HepG2 (cell line): Measurements from ENCODE around the gene ADAM10. TPM values are rescaled to one million over a fixed set of nuclear protein-coding genes. Genes with fewer than 3 reads are reported as not detected.
A peak's percentile ranks its signal among the peaks of the same experiment; 100 is the strongest.

Source experiments
- ATAC-seq: fragments of 200-7000 bp; cut with Tn5 transposase; 3 replicates; pipeline ENCODE4 v1.9.1; 2020; ENCODE audit warnings: mild to moderate bottlenecking, moderate library complexity
- BruUV-seq: library from RNA; stranded (reverse); fragments of 400-500 nt; replicated peaks from 2 replicates; lab custom pipeline; 2021; lab: Mats Ljungman, UMichigan
- CTCF ChIA-PET: fragments of 300-600 bp; formaldehyde crosslinking; extraction: SDS; loops from one replicate; lab custom pipeline; 2021; ENCODE audit warnings: low total read pairs, inconsistent platforms, low intra/inter-chr PET ratio; lab: Yijun Ruan, JAX
- POLR2A ChIA-PET: fragments of 350-600 bp; sonication (Branson Sonifier 250); formaldehyde crosslinking; loops from one replicate; lab custom pipeline; 2020; ENCODE audit warnings: antibody characterized with exemption, inconsistent platforms; lab: Yijun Ruan, JAX
- DNase-seq: peaks from one replicate; pipeline ENCODE4 v3.0.0-alpha.2; 2015; ENCODE audit warnings: low spot score
- FAIRE-seq: peaks from 3 replicates; lab custom pipeline; 2011; peaks lifted over from hg19 to GRCh38; lab: Jason Lieb, UNC
- H2AFZ ChIP-seq: one replicate; pipeline ENCODE4 v1.6.1; 2011; ENCODE audit warnings: low read length, inconsistent platforms
- H3K27ac ChIP-seq: fragments of 300-600 bp; 3 replicates; pipeline ENCODE4 v1.8.0; 2011; ENCODE audit warnings: mixed run types, mild to moderate bottlenecking, mixed read lengths, low read length, inconsistent platforms; ENCODE audit not compliant: insufficient read depth; ENCODE audit errors: extremely low read length
- H3K27me3 ChIP-seq, 2 experiments: fragments of 200-600 bp in 1 of 2; 2 replicates in 1 of 2; 3 replicates in 1 of 2; pipeline versions ENCODE4 v1.6.0 to v1.8.0; 2011; ENCODE audit warnings: low read length in 2 of 2, mild to moderate bottlenecking in 2 of 2, moderate library complexity in 2 of 2, inconsistent platforms in 1 of 2; ENCODE audit not compliant: insufficient read depth in 2 of 2, control insufficient read depth in 1 of 2
- H3K36me3 ChIP-seq, 2 experiments: fragments of 200-600 bp in 1 of 2; replicated peaks in 1 of 2; 2 replicates in 1 of 2; 3 replicates in 1 of 2; pipeline versions ENCODE4 v1.5.1 to v1.8.0; 2011; ENCODE audit warnings: low read length in 2 of 2, inconsistent platforms in 1 of 2; ENCODE audit not compliant: insufficient read depth in 2 of 2, control insufficient read depth in 1 of 2
- H3K4me1 ChIP-seq: 2 replicates; pipeline ENCODE4 v1.5.1; 2012; ENCODE audit warnings: low read length, inconsistent platforms; ENCODE audit not compliant: insufficient read depth
- H3K4me2 ChIP-seq: 2 replicates; pipeline ENCODE4 v1.6.0; 2011; ENCODE audit warnings: low read depth, low read length, inconsistent platforms
- H3K4me3 ChIP-seq, 3 experiments: fragments of 200-600 bp in 1 of 3; sonication (generic), shearing (Covaris generic) in 1 of 3; replicated peaks in 1 of 3; 2 replicates each; pipeline ENCODE4 v1.5.1; 2011 to 2016; ENCODE audit warnings: low read length in 3 of 3, inconsistent platforms in 2 of 3, low read depth in 2 of 3, mild to moderate bottlenecking in 2 of 3, control low read depth in 1 of 3, mixed read lengths in 1 of 3; ENCODE audit not compliant: insufficient read depth in 1 of 3
- H3K79me2 ChIP-seq: one replicate; pipeline ENCODE4 v1.6.1; 2011; ENCODE audit warnings: low read length, inconsistent platforms; ENCODE audit not compliant: insufficient read depth
- H3K9ac ChIP-seq: 2 replicates; pipeline ENCODE4 v1.6.0; 2011; ENCODE audit warnings: mild to moderate bottlenecking, low read depth, low read length, inconsistent platforms; ENCODE audit not compliant: insufficient read depth
- H3K9me3 ChIP-seq: 2 replicates; pipeline ENCODE4 v1.5.1; 2012; ENCODE audit warnings: mild to moderate bottlenecking, low read length
- H4K20me1 ChIP-seq: 2 replicates; pipeline ENCODE4 v1.6.0; 2011; ENCODE audit warnings: inconsistent platforms, mild to moderate bottlenecking, low read length, moderate library complexity; ENCODE audit not compliant: insufficient read depth
- ARNTL ChIP-seq: sonication (generic); formaldehyde crosslinking; IDR thresholded peaks from 2 replicates; pipeline ENCODE4 v1.4.0; 2020; ENCODE audit warnings: mild to moderate bottlenecking, missing genetic modification reagents
- ATF7 ChIP-seq, 2 experiments: fragments of 450-650 bp in 1 of 2; sonication (generic) in 1 of 2; formaldehyde crosslinking in 1 of 2; IDR thresholded peaks; 2 replicates each; pipeline versions ENCODE4 v1.4.0 to v1.6.1; 2016 to 2020; ENCODE audit warnings: antibody characterized with exemption in 1 of 2, mild to moderate bottlenecking in 1 of 2, missing genetic modification reagents in 1 of 2
- BRF2 ChIP-seq: sonication (generic); formaldehyde crosslinking; IDR thresholded peaks from 2 replicates; pipeline ENCODE4 v1.8.1; 2022; ENCODE audit warnings: mild to moderate bottlenecking, missing genetic modification reagents
- CBFB ChIP-seq: sonication (generic); formaldehyde crosslinking; IDR thresholded peaks from 2 replicates; pipeline ENCODE4 v1.4.0; 2020; ENCODE audit warnings: missing genetic modification reagents
- CBX5 ChIP-seq: sonication (generic); formaldehyde crosslinking; IDR thresholded peaks from 2 replicates; pipeline ENCODE4 v1.4.0; 2020; ENCODE audit warnings: missing genetic modification reagents, borderline replicate concordance
- CREB1 ChIP-seq, 2 experiments: fragments of 450-650 bp in 1 of 2; IDR thresholded peaks; 2 replicates each; pipeline ENCODE4 v1.6.1; 2016 to 2017; ENCODE audit warnings: control low read depth in 1 of 2, mild to moderate bottlenecking in 1 of 2, missing compliant biosample characterization in 1 of 2, missing genetic modification characterization in 1 of 2
- GATA4 ChIP-seq: sonication (generic); IDR thresholded peaks from 2 replicates; pipeline ENCODE4 v1.6.1; 2016; ENCODE audit warnings: antibody characterized with exemption, low read depth, borderline replicate concordance
- GTF2F1 ChIP-seq: fragments of 150-350 bp; IDR thresholded peaks from 2 replicates; pipeline ENCODE4 v1.6.1; 2014; ENCODE audit warnings: low read length
- KAT7 ChIP-seq: IDR thresholded peaks from 2 replicates; pipeline ENCODE4 v1.6.1; 2018; ENCODE audit warnings: borderline replicate concordance, missing compliant biosample characterization
- KAT8 ChIP-seq: IDR thresholded peaks from 2 replicates; pipeline ENCODE4 v1.6.1; 2016; ENCODE audit warnings: missing genetic modification reagents, missing compliant biosample characterization
- PCBP2 ChIP-seq: fragments of 200-400 bp; formaldehyde crosslinking; optimal IDR thresholded peaks from 2 replicates; pipeline ENCODE3; 2018; ENCODE audit warnings: low read length, low read depth; ENCODE audit not compliant: poor library complexity, severe bottlenecking
- PHF8 ChIP-seq: sonication (generic); formaldehyde crosslinking; IDR thresholded peaks from 2 replicates; pipeline ENCODE4 v1.5.0; 2020; ENCODE audit warnings: missing genetic modification reagents
- RXRB ChIP-seq: IDR thresholded peaks from 2 replicates; pipeline ENCODE4 v1.6.1; 2016; ENCODE audit warnings: borderline replicate concordance, missing genetic modification reagents, missing compliant biosample characterization
- SOX13 ChIP-seq, 3 experiments: fragments of 450-650 bp in 1 of 3; sonication (generic) in 1 of 3; formaldehyde crosslinking in 1 of 3; IDR thresholded peaks in 2 of 3; conservative IDR thresholded peaks in 1 of 3; 2 replicates each; pipeline versions ENCODE4 v1.5.0 to v1.6.1; 2016 to 2020; ENCODE audit warnings: antibody characterized with exemption in 1 of 3, mild to moderate bottlenecking in 1 of 3, missing compliant biosample characterization in 1 of 3, missing genetic modification reagents in 1 of 3, moderate library complexity in 1 of 3
- TBP ChIP-seq: sonication (generic); formaldehyde crosslinking; IDR thresholded peaks from 2 replicates; pipeline ENCODE4 v1.5.0; 2020; ENCODE audit warnings: missing genetic modification reagents
- TP53 ChIP-seq: sonication (generic); formaldehyde crosslinking; conservative IDR thresholded peaks from 2 replicates; pipeline ENCODE4 v1.4.0; 2020; ENCODE audit warnings: missing genetic modification reagents
- ZBTB42 ChIP-seq: sonication (generic); formaldehyde crosslinking; IDR thresholded peaks from 2 replicates; pipeline ENCODE4 v1.5.0; 2020; ENCODE audit warnings: mild to moderate bottlenecking, missing genetic modification reagents
- ZNF543 ChIP-seq: sonication (generic); formaldehyde crosslinking; IDR thresholded peaks from 2 replicates; pipeline ENCODE4 v1.4.0; 2020; ENCODE audit warnings: mild to moderate bottlenecking, missing genetic modification reagents
- WGBS: methylation state at CpG from one replicate; pipeline ENCODE4 v1.1.6; 2017; ENCODE audit warnings: low lambda C conversion rate; 5-methylcytosine and 5-hydroxymethylcytosine counted together
- in situ Hi-C: cut with HindIII; loops from 2 replicates; pipeline ENCODE4 v1.10.0; 2017; ENCODE audit warnings: low pct_unique_long_range_greater_than_20kb; ENCODE audit not compliant: extremely low pct_ligation_motif_present
- intact Hi-C: fragments of 100-400 bp; cut with micrococcal nuclease; formaldehyde crosslinking; loops from one replicate; pipeline ENCODE4 v1.10.0; 2022; ENCODE audit not compliant: unreplicated experiment
- polyA plus RNA-seq, 8 experiments: library from polyadenylated mRNA; depleted of rRNA in 3 of 8; stranded (reverse) in 7 of 8; unstranded in 1 of 8; fragments of >200 nt; fragmentation: Illumina TruSeq in 4 of 8; extraction: Trizol in 4 of 8; gene quantifications; 2 replicates each; pipeline versions ENCODE4 v1.2.1 to v1.2.3, GENCODE V29; 2011 to 2016; ENCODE audit warnings: low read depth in 4 of 8, missing spikeins in 1 of 8, mixed read lengths in 1 of 8; ENCODE audit not compliant: insufficient read depth in 1 of 8
- total RNA-seq, 5 experiments: library from RNA; depleted of rRNA; stranded (reverse); fragments of >200 nt; fragmentation: Illumina TruSeq; extraction: Trizol; gene quantifications; 2 replicates each; pipeline ENCODE4 v1.2.3, GENCODE V29; 2016; ENCODE audit warnings: low read depth in 1 of 5

Gene ADAM10
- total and polyA plus RNA-seq, 2 of the 13 experiments (the other 11 are each of a cell fraction or from before 2014, with no cell fraction given) = 92.7 to 125 TPM

- ATAC-seq = no peak
- Histone ChIP-seq H3K4me3 (no peak overlapping the region), H3K9ac (no peak overlapping the region), H3K9me3 (no peaks in the 10 kb centered on the region), H3K4me2 (no peak overlapping the region), H3K27ac (no peak overlapping the region), H3K36me3 (peaks cover 4 to 20% of the 10 kb centered on the region in 2 experiments; a peak in 4 of 5 replicates), H2AFZ (no peak overlapping the region), H3K4me1 (no peaks in the 10 kb centered on the region), H3K79me2 (no peaks in the 10 kb centered on the region), H4K20me1 (no peaks in the 10 kb centered on the region), H3K27me3 (no peaks in the 10 kb centered on the region)
- WGBS = 97% methylated on average over 2 of the region's 2 CpGs
- intact Hi-C loops (no loop called here), in situ Hi-C loops (no loop called here)
- CTCF ChIA-PET = no interaction called here
- no peak for DNase-seq
- BruUV-seq = no TSS peak
- POLR2A ChIA-PET = no interaction called here
- FAIRE-seq = no peak
- no peak for TF ChIP-seq PHF8 (CRISPR knock-in tag)
- TF ChIP-seq RXRB (CRISPR knock-in tag) = no peak
- TF ChIP-seq KAT7 = no peak
- TF ChIP-seq ATF7 (IDR thresholded peaks at IDR 0.05) = peak; percentile 97
- no peak for TF ChIP-seq ATF7 (CRISPR knock-in tag; IDR thresholded peaks at IDR 0.05)
- no peak for TF ChIP-seq TP53 (CRISPR knock-in tag)
- TF ChIP-seq CBX5 (CRISPR knock-in tag) = no peak
- no peak for TF ChIP-seq ARNTL (CRISPR knock-in tag)
- peak; percentile 89 for TF ChIP-seq CREB1 (IDR thresholded peaks at IDR 0.05)
- TF ChIP-seq CREB1 (CRISPR knock-in tag; IDR thresholded peaks at IDR 0.05) = no peak
These were observed 83.8 kb downstream of the ADAM10 start for GRCh38 chr15:58665672-58666071.

- no peak overlapping the region for H3K27ac ChIP-seq
- H3K4me3 ChIP-seq = no peak overlapping the region
- H3K4me2 ChIP-seq = no peak overlapping the region
- H3K36me3 ChIP-seq = peaks cover under 1 to 22% of the 10 kb centered on the region in 2 experiments
- H3K4me1 ChIP-seq = no peaks in the 10 kb centered on the region
- intact Hi-C loops = no loop called here
- BruUV-seq = no TSS peak
- no peaks in the 10 kb centered on the region for H4K20me1 ChIP-seq
- no peak for DNase-seq
- H3K27me3 ChIP-seq = no peaks in the 10 kb centered on the region
- ATAC-seq = no peak
- H3K9ac ChIP-seq = no peak overlapping the region
- in situ Hi-C loops = no loop called here
- ChIA-PET POLR2A (no interaction called here), CTCF (no interaction called here)
- no peaks in the 10 kb centered on the region for H3K79me2 ChIP-seq
- FAIRE-seq = no peak
- H3K9me3 ChIP-seq = no peaks in the 10 kb centered on the region
- H2AFZ ChIP-seq = no peak overlapping the region
- TF ChIP-seq CBFB (CRISPR knock-in tag) = no peak
- TF ChIP-seq TBP = no peak
- TF ChIP-seq PCBP2 = no peak
- no peak for TF ChIP-seq GATA4
- TF ChIP-seq GTF2F1 = no peak
- no peak for TF ChIP-seq SOX13 (IDR thresholded peaks at IDR 0.05)
- TF ChIP-seq SOX13 (CRISPR knock-in tag; conservative IDR thresholded peaks at IDR 0.05 in 1 of 2, IDR thresholded peaks at IDR 0.05 in 1 of 2) = no peak
- no peak for TF ChIP-seq ZBTB42 (CRISPR knock-in tag)
- no peak for TF ChIP-seq BRF2 (CRISPR knock-in tag)
- no peak for TF ChIP-seq ZNF543
- no peak for TF ChIP-seq KAT8 (CRISPR knock-in tag)
These were observed 99.4 kb downstream of the ADAM10 start for GRCh38 chr15:58650102-58650501.
